Left lung (tissue), 10 donors: ENCODE measurements around the gene RUNDC3A. TPM values are rescaled to one million over a fixed set of nuclear protein-coding genes. Genes with fewer than 3 reads are reported as not detected.
"Not testable (repeated sequence)": the region's sequence is repeated elsewhere in the genome, so short reads cannot be mapped to it uniquely, and the experiment has no call there.

Experiments
- ATAC-seq: fragments of 200-7000 bp; cut with Tn5 transposase; one replicate; pipeline ENCODE4 v1.9.1; 2020; ENCODE audit warnings: moderate library complexity
- DNase-seq, 4 donors: peaks; one replicate each; pipeline ENCODE4 v3.0.0-alpha.2; 2013 to 2020
- H3K27ac ChIP-seq, 2 donors: fragments of 200-600 bp; sonication (generic) in 1 of 2; one replicate each; pipeline versions ENCODE4 v1.5.0 to v1.8.0; 2020 to 2021
- H3K27me3 ChIP-seq, 2 donors: fragments of 200-600 bp; sonication (generic) in 1 of 2; one replicate each; pipeline versions ENCODE4 v1.5.0 to v1.8.0; 2020 to 2021
- H3K36me3 ChIP-seq, 2 donors: fragments of 200-600 bp; sonication (generic) in 1 of 2; one replicate each; pipeline versions ENCODE4 v1.5.0 to v1.8.0; 2020 to 2021
- H3K4me1 ChIP-seq, 2 donors: fragments of 200-600 bp; one replicate each; pipeline ENCODE4 v1.8.0; 2021
- H3K4me3 ChIP-seq, 2 donors: fragments of 200-600 bp; sonication (generic) in 1 of 2; one replicate each; pipeline versions ENCODE4 v1.5.0 to v1.8.0; 2020 to 2021; ENCODE audit warnings: mild to moderate bottlenecking in 1 of 2
- H3K9me3 ChIP-seq, 2 donors: fragments of 200-600 bp; sonication (generic) in 1 of 2; one replicate each; pipeline versions ENCODE4 v1.5.0 to v1.8.0; 2020 to 2021
- CTCF ChIP-seq, 2 donors: fragments of 200-600 bp; sonication (generic) in 1 of 2; IDR thresholded peaks; one replicate each; pipeline versions ENCODE4 v1.5.0 to v1.8.0; 2021; ENCODE audit warnings: antibody characterized with exemption in 2 of 2
- intact Hi-C, 2 donors: fragments of 100-400 bp; cut with DNase I; formaldehyde crosslinking; loops; one replicate each; pipeline versions ENCODE4 v1.11.2 to v1.14.2; 2022
- polyA plus RNA-seq, 6 donors: library from polyadenylated mRNA; unstranded; fragments of 120-200 nt; gene quantifications; one replicate each; pipeline ENCODE4 v1.2.1, GENCODE V29; 2013; ENCODE audit not compliant: insufficient read length in 6 of 6
- total RNA-seq, 2 donors: library from RNA; stranded (reverse); fragmentation: NEBNext Ultra II Directional; extraction: Animal tissue kit (Norgen Biotek cat#: 25700); gene quantifications; one replicate each; pipeline ENCODE4 v1.2.1, GENCODE V29; 2021
- donor health status: DM: no; HTN: yes; CAD: no.
- donor health status: DM: no; HTN: no; CAD: no.

The RUNDC3A gene
- total and polyA plus RNA-seq, 8 donors, result 0.08 to 6.3 (median 2.1) TPM

- peaks cover 4 to 21% of the 10 kb centered on the region in 2 donors for H3K4me1 ChIP-seq
- no peak within 1 kb of the TSS for H3K27ac ChIP-seq
- H3K9me3 ChIP-seq, result no peaks in the 10 kb centered on the region
- peak in 2 of 4 donors; percentile 82 to 95 for DNase-seq
- H3K36me3 ChIP-seq, result no peaks in the 10 kb centered on the region
- peak; percentile 78 to 84 for TF ChIP-seq CTCF (IDR thresholded peaks at IDR 0.05)
- peak within 1 kb of the TSS; percentile 48 to 57 for H3K4me3 ChIP-seq
- H3K27me3 ChIP-seq, result peaks cover 0 to 48% of the 10 kb centered on the region in 2 donors
- intact Hi-C loops, result no loop called here
- peak; percentile 87 for ATAC-seq
Measured at GRCh38 chr17:44363613-44364159, 55.3 kb downstream of the RUNDC3A start, which contains the start of gene FAM171A2. Gene FAM171A2 (minus strand): TSS chr17:44363853. CDS start chr17:44363714, 139 bp downstream.

DNA sequence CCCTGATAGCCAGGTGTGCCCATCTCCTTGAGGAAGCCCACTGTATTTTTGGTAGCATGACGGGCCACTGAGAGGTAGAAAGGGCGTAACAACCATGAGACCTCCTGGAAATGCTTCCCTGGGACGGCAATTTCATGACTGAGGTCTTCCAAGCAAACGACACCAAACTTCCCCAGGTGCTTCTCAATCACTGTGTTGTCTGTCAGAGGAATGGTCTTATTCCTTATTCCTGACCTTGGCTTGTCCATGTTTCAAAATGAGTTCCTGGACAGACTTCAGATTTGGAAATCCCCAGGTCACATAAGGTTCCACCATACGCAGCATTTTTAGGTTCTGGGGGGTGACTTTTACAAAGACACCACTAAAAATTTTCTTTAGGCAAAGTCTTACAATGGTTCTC is 56.6 kb downstream of the RUNDC3A start:
- H3K9me3 ChIP-seq, H3K4me3 ChIP-seq, H3K27ac ChIP-seq, DNase-seq, H3K36me3 ChIP-seq, ATAC-seq, intact Hi-C loops: not testable (repeated sequence)
- Histone ChIP-seq H3K27me3 (peaks cover 0 to 59% of the 10 kb centered on the region in 2 donors), H3K4me1 (peaks cover 4 to 21% of the 10 kb centered on the region in 2 donors)

DNA sequence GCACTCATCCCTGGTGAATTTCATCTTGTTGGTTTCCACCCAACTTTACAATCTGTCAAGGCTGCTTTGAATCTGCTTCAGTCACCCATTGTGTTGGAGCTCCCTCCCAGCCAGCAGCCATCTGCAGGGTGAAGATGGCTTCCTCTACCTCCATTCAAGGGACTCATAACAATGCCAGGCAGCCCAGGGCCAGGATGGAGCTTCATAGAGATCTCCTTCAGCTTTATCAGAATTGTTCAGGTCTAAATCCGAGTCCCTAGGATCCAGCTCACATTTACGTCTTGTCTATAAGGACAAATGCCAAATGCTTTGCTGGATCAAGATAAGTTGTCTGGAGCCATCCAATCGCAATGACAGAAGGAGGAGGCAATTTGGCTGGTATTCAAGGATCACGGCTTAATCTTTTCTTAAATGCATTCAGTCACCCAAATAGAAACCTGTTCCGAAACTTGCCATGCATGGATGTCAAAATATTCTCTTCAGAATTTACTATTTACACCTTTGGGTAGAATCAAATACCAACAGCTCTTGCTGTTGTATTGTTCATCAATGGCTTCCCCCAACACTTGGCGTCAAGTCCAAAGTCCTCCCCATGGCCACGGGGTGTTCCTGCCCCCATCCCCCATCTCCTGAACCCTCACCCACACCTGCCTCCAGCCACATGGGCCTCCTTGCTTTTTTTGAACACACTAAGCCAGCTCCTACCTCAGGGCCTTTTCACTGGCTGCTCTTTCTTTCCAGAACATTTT is 59.0 kb downstream of the RUNDC3A start:
- Histone ChIP-seq H3K4me3 (no peak overlapping the region), H3K36me3 (no peaks in the 10 kb centered on the region), H3K9me3 (no peaks in the 10 kb centered on the region), H3K27ac (no peak overlapping the region), H3K4me1 (peaks cover 3 to 18% of the 10 kb centered on the region in 2 donors), H3K27me3 (peaks cover 0 to 56% of the 10 kb centered on the region in 2 donors)
- intact Hi-C loops, result no loop called here
- DNase-seq (peak in 1 of 4 donors; percentile 24), ATAC-seq (no peak)
- no peak for TF ChIP-seq CTCF (IDR thresholded peaks at IDR 0.05)

Other genes starting within 250 kb of the RUNDC3A start
- 10 to 100 TPM; 47.6 to 53.2 TPM for gene LSM12, start 241.9 kb upstream of the RUNDC3A start, total RNA-seq
- gene LSM12, start 241.9 kb upstream of the RUNDC3A start, polyA plus RNA-seq, result 10 to 100 TPM; 31.3 to 38.3 (median 35.4) TPM
- gene G6PC3, start 237.9 kb upstream of the RUNDC3A start, total RNA-seq, result 10 to 100 TPM; 47.4 to 62.6 TPM
- gene G6PC3, start 237.9 kb upstream of the RUNDC3A start, polyA plus RNA-seq, result 10 to 100 TPM; 47.3 to 64.9 (median 51.6) TPM
- 10 to 100 TPM; 28.0 to 43.5 TPM for gene HDAC5, start 185.0 kb upstream of the RUNDC3A start, total RNA-seq
- gene HDAC5, start 185.0 kb upstream of the RUNDC3A start, polyA plus RNA-seq, result 10 to 100 TPM; 56.7 to 61.4 (median 57.8) TPM
- 1 to 10 TPM; 2.3 to 2.7 TPM for gene HROB, start 166.7 kb upstream of the RUNDC3A start, total RNA-seq
- gene HROB, start 166.7 kb upstream of the RUNDC3A start, polyA plus RNA-seq, result 1 to 10 TPM; 4.0 to 6.7 (median 5.2) TPM
- gene ASB16, start 137.9 kb upstream of the RUNDC3A start, total RNA-seq, result not detected
- 1 to 10 TPM; 2.4 to 3.8 (median 3.5) TPM for gene ASB16, start 137.9 kb upstream of the RUNDC3A start, polyA plus RNA-seq
- 10 to 100 TPM; 33.6 to 41.8 TPM for gene TMUB2, start 121.6 kb upstream of the RUNDC3A start, total RNA-seq
- 10 to 100 TPM; 50.6 to 56.7 (median 53.6) TPM for gene TMUB2, start 121.6 kb upstream of the RUNDC3A start, polyA plus RNA-seq
- 10 to 100 TPM; 51.3 to 81.8 TPM for gene ATXN7L3, start 108.7 kb upstream of the RUNDC3A start, total RNA-seq
- gene ATXN7L3, start 108.7 kb upstream of the RUNDC3A start, polyA plus RNA-seq, result 10 to 100 TPM; 51.9 to 75.4 (median 62.5) TPM
- gene UBTF, start 88.9 kb upstream of the RUNDC3A start, total RNA-seq, result 10 to 100 TPM; 65.5 to 66.9 TPM
- 100 to 1,000 TPM; 102 to 136 (median 116) TPM for gene UBTF, start 88.9 kb upstream of the RUNDC3A start, polyA plus RNA-seq
- 1 to 10 TPM in 1 of 2 donors, under 1 TPM in 1; 0.58 to 1.4 TPM for gene SLC4A1, start 40.5 kb upstream of the RUNDC3A start, total RNA-seq
- gene SLC4A1, start 40.5 kb upstream of the RUNDC3A start, polyA plus RNA-seq, result 10 to 100 TPM in 4 of 6 donors, 1 to 10 TPM in 2; 6.9 to 22.7 (median 14.2) TPM
- gene SLC25A39, start 16.2 kb downstream of the RUNDC3A start, total RNA-seq, result 100 to 1,000 TPM; 120 to 121 TPM
- 10 to 100 TPM; 55.5 to 97.5 (median 85.9) TPM for gene SLC25A39, start 16.2 kb downstream of the RUNDC3A start, polyA plus RNA-seq
- 100 to 1,000 TPM; 563 to 616 TPM for gene GRN, start 36.7 kb downstream of the RUNDC3A start, total RNA-seq
- 100 to 1,000 TPM; 199 to 261 (median 226) TPM for gene GRN, start 36.7 kb downstream of the RUNDC3A start, polyA plus RNA-seq
- 1 to 10 TPM; 1.4 to 4.3 TPM for gene FAM171A2, start 55.3 kb downstream of the RUNDC3A start, total RNA-seq
- gene FAM171A2, start 55.3 kb downstream of the RUNDC3A start, polyA plus RNA-seq, result 10 to 100 TPM; 24.0 to 34.0 (median 31.7) TPM
- 1 to 10 TPM; 3.2 to 6.7 TPM for gene ITGA2B, start 81.0 kb downstream of the RUNDC3A start, total RNA-seq
- gene ITGA2B, start 81.0 kb downstream of the RUNDC3A start, polyA plus RNA-seq, result 1 to 10 TPM; 7.4 to 10.0 (median 8.6) TPM
- gene GPATCH8, start 194.8 kb downstream of the RUNDC3A start, total RNA-seq, result 10 to 100 TPM; 29.8 to 34.0 TPM
- 10 to 100 TPM; 51.8 to 57.5 (median 54.5) TPM for gene GPATCH8, start 194.8 kb downstream of the RUNDC3A start, polyA plus RNA-seq
- gene FZD2, start 248.9 kb downstream of the RUNDC3A start, total RNA-seq, result 10 to 100 TPM in 1 of 2 donors, 1 to 10 TPM in 1; 9.8 to 12.1 TPM
- gene FZD2, start 248.9 kb downstream of the RUNDC3A start, polyA plus RNA-seq, result 10 to 100 TPM; 22.5 to 36.7 (median 29.0) TPM